T-helper 2 cell (primary cell): ENCODE data around the gene ADAM22.
A peak's percentile ranks its signal among the peaks of the same experiment; 100 is the strongest.
"Not testable (repeated sequence)": the region's sequence is repeated elsewhere in the genome, so short reads cannot be mapped to it uniquely, and the experiment has no call there.

Experiments
- DNase-seq, 5 experiments: peaks; one replicate each; pipeline versions ENCODE4 v3.0.0 to v3.0.0-alpha.2; 2012 to 2022
- total RNA-seq, 2 donors: gene quantifications; one replicate each; lab custom pipeline; 2026; lab: John Stamatoyannopoulos, UW

Gene ADAM22, protein sequence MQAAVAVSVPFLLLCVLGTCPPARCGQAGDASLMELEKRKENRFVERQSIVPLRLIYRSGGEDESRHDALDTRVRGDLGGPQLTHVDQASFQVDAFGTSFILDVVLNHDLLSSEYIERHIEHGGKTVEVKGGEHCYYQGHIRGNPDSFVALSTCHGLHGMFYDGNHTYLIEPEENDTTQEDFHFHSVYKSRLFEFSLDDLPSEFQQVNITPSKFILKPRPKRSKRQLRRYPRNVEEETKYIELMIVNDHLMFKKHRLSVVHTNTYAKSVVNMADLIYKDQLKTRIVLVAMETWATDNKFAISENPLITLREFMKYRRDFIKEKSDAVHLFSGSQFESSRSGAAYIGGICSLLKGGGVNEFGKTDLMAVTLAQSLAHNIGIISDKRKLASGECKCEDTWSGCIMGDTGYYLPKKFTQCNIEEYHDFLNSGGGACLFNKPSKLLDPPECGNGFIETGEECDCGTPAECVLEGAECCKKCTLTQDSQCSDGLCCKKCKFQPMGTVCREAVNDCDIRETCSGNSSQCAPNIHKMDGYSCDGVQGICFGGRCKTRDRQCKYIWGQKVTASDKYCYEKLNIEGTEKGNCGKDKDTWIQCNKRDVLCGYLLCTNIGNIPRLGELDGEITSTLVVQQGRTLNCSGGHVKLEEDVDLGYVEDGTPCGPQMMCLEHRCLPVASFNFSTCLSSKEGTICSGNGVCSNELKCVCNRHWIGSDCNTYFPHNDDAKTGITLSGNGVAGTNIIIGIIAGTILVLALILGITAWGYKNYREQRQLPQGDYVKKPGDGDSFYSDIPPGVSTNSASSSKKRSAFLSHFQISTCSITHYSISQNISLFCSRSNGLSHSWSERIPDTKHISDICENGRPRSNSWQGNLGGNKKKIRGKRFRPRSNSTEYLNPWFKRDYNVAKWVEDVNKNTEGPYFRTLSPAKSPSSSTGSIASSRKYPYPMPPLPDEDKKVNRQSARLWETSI
- 2.8 to 6.3 reads per million in 2 donors for total RNA-seq

DNA sequence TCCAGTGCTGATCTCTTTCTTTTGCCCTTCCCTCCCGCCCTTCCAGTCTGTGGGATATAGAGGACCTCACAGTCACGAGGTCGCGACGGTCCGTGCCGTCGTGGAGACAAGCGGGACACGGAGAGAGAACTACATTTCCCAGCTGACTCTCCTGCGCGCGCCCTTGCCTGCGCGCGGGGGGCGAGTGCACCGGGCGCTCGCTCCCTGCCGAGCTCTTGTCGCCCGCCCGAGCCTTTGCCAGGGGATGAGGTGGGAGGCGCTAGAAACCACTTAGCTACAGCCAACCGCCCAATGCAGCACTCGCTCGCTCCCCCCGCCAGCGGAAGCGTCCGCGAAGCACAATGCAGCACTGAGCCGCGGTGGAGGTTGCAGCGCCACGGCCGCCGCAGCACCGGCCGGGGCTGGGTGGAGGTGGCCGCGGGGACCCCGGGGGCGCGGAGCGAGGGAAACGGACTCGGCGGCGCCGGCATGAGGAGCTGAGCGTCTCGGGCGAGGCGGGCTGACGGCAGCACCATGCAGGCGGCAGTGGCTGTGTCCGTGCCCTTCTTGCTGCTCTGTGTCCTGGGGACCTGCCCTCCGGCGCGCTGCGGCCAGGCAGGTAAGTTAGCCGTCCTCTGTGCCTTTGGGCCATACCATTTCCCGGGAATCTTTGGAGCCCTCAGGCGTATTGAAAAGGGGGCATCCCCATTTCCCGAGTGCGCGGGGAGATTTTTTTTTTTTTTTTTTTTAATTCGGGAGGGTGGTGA is at the start of gene ADAM22:
Gene ADAM22 (plus strand): TSS at position 299 of the 746 bp plus-strand sequence. CDS start 215 bp downstream, at position 514.
- DNase-seq, result peak; percentile 43 to 96 (median 67)

DNA sequence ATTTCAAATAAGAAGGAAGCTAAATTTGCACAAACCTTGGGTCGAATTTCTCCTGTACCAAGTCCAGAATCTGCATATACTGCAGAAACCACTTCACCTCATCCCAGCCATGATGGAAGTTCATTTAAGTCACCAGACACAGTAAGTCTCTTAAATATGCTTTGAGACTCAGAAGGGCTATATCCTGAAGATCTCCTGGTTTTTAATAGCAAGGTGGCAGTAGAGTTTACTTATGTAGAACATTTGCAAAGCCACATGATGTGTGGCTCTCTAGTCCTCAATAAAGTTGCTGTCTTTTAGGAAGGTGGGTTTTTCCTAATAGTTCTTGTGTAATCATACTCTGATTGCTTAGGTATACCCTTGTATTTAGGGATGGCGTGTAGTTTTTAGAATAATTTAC is 49.0 kb upstream of the ADAM22 start:
- no peak for DNase-seq

DNA sequence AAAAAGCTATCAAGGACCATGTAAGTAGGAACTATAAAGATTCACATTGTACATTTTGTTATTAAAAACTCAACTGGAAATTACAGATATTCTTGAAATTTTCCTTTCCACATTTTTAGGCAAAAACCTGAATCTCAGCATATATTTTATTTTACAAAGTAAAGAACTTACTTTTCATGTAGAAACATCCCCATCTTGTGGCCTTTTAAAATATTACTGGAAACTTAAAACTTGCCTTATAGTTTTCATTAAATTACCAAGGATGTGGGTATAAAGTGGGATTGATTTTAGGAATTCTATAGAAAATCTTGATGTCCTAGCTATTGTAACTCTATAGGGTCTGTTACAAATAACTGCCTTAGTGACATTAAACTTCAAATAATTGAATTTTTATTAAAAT is 47.2 kb upstream of the ADAM22 start:
- DNase-seq, result peak in 2 of 5 experiments; percentile 22 to 32

DNA sequence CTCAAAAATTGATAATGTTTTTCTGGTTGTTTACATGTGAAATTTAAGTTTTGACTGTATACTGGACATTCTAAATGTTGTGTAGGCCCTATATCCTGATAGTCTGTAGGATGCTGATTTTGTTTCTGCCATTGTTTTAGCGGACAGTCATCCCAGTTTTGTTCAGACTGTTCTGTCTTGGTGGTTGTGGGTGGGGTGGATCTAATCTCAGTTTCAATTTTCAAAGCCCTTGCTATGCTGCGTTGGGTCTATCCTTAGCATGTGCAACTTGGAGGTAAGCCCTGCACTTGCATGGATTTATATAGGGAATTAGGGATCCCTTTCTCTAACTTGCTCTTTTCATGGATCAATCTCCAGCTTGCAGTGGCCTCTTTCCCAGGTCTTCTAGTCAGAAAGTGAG is 38.7 kb upstream of the ADAM22 start:
- DNase-seq, result no peak

DNA sequence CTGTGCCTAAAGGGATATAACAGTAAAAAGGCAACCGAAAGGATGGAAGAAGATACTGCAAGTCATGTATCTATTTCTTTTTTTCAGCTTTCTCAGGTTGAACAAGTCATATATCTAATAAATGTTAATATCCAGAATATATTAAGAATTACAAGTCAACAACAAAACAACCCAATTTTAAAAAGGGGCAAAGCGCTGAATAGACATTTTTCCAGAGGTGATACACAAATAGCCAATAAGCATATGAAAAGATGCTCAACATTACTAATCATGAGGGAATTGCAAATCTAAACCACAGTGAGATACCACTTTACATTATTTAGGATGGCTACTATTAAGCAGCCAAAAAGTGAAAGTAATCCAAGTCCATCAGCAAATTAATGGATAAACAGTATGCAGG is 34.8 kb upstream of the ADAM22 start:
- DNase-seq, result no peak

DNA sequence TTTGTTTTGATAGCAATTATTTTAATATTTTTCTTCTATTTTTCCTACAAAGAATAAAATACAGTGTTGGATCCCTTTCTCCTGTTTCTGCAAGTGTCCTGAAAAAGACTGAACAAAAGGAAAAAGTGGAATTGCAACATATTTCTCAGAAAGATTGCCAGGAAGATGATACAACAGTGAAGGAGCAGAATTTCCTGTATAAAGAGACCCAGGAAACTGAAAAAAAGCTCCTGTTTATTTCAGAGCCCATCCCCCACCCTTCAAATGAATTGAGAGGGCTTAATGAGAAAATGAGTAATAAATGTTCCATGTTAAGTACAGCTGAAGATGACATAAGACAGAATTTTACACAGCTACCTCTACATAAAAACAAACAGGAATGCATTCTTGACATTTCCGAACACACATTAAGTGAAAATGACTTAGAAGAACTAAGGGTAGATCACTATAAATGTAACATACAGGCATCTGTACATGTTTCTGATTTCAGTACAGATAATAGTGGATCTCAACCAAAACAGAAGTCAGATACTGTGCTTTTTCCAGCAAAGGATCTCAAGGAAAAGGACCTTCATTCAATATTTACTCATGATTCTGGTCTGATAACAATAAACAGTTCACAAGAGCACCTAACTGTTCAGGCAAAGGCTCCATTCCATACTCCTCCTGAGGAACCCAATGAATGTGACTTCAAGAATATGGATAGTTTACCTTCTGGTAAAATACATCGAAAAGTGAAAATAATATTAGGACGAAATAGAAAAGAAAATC is 26.7 kb upstream of the ADAM22 start:
- not testable (repeated sequence) for DNase-seq

DNA sequence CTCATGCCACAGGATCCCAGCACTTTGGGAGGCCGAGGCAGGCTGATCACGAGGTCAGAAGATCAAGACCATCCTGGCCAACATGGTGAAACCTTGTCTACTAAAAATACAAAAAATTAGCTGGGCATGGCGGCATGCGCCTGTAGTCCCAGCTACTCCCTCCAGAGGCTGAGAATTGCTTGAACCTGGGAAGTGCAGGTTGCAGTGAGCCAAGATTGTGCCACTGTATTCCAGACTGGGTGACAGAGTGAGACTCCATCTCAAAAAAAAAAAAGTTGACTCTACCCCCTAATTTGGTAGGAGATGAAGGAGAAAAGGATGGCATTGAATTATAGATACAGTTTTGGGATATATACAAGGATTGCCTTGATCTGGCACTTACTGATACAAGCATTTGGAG is 25.2 kb upstream of the ADAM22 start:
- DNase-seq, result not testable (repeated sequence)

DNA sequence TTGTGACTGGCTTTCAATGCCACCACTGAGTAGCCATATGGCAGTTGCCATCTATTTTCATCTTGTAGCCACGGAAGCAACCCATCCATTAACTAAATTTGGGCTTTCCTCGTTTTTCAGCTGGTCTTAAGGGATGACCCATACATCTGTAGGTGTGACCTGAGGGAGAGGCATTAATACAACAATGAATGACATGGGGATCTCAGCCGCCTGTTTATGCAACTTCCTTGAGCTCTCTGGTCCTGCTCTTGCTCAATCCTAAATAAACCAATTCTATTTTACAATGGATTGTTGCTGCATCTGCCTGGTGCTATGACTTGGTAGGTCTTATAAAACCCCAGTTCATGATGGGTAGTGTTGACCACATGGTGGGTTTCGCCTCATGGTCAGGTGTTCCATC is 21.9 kb upstream of the ADAM22 start:
- no peak for DNase-seq

DNA sequence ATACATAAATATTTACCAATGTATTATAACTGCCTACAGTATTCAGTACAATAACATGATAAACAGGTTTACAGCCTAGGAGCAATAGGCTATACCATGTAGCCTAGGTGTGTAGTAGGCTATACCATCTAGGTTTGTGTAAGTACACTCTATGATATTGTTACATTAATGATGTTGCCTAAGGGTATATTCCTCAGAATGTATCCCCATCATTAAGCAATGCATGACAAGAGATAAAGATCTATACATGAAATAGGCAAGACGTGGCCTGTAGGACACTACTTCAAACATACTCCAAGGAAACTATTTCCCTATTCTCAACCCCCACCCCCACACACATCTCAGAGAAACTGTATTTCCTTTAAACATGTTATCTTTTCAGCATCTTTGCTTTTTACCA is 15.3 kb upstream of the ADAM22 start:
- no peak for DNase-seq

DNA sequence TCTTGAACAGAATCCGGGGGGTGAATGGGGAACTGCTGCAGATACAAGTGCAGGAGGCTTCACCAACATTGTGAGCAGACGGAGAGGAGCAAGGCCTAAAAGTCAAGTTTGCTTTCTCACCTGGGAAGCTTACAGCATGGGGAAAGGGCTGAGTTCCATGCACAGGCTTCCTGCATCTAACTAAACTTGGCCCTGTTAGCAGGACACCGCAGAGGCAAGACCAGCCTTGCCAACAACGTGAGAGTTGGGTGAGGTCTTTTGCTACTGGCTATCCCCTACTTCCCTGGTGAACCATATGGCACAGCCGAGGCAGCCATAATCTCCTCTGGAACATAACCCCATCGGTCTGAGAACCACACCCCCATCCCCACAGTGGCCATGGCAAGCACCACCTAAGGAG is 14.2 kb upstream of the ADAM22 start:
- no peak for DNase-seq

DNA sequence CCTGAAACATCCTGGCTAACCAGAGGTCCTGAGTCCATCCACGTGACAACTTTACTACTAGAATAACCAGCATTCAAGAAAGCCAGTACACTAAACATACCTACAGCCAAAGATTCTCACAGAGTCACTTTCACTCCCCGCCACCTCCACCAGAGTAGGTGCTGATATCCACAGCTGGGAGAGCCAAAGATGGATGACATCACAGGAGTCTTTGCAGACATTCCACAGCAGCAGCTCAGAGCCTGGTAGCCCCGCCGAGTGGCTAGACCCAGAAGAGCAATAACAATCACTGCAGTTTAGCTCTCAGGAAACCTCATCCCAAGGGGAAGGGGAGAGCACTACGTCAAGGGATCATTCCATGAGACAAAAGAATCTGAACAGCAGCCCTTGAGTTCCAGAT is 13.5 kb upstream of the ADAM22 start:
- no peak for DNase-seq

DNA sequence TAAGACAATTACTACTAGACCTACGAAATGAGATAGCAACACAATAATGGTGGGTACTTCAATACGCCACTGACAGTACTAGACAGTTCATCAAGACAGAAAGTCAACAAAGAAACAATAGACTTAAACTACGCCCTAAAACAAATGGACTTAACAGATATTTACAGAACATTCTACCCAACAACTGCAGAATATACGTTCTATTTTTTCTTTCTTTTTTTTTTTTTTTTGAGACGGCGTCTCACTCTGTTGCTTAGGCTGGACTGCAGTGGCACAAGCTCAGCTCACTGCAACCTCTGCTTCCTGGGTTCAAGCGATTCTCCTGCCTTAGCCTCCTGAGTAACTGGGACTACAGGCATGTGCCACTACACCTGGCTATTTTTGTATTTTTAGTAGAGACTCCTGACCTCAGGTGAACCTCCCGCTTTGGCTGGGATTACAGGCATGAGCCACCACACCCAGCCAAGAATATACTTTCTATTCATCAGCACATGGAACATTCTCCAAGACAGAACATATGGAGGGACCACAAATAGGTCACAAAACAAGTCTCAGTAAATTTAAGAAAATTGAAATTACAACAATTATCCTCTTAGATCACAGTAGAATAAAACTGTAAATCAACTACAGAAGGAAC is 11.2 kb upstream of the ADAM22 start:
- not testable (repeated sequence) for DNase-seq

DNA sequence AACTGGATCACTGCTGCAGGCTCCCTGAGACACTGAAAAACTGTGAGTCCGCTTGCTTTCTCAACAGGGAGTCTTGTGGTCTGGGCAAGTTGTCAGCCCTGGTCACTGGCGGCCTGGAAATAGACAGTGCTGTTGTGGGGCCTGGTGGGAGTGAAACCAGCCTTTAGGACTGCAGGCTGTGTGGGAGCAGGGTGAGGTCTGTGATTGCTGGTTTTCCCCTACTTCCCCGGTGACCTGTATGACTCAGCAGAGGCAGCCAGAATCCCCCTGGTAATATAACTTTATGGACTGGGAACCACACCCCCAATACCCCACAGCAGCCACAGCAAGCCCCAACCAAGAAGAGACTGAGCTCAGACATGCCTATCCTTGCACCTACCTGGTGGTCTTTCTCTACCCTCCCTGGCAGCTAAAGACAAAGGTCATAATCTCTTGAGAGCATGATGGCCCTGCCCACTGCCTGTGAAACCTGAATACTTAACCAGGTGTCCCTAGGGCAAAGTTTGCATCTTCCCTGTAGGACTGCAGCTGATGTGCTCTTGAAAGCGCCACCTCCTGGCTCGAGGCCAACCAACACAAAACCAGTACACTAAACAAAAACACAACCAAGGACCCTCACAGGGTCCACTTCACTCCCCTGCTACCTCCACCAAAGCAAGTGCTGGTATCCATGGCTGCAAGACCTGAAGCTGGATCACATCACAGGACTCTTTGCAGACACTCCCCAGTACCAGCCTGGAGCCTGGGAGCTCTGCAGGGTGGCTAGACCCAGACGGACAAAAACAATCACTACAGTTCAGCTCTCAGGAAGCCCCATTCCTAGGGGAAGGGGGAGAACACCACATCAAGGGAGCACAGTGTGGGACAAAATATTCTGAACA is 7.2 kb upstream of the ADAM22 start:
- peak in 1 of 5 experiments; percentile 39 for DNase-seq

DNA sequence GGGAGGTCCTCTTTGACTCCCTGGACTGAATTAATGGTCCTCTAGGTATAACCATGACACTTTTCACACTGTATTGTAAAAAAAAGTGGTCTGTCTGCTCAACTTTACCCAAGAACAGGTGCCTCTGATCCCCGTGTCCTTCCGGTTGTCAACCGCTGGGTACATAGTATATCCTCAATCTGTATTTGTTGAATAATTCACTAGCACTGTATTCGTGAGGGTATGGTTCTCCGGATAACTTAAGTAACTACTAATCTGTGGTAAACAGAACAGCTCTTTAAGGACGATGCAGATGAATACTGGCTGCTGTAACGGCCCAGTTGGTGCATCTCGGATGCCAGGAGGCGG is 472 bp upstream of the ADAM22 start:
- DNase-seq, result no peak

DNA sequence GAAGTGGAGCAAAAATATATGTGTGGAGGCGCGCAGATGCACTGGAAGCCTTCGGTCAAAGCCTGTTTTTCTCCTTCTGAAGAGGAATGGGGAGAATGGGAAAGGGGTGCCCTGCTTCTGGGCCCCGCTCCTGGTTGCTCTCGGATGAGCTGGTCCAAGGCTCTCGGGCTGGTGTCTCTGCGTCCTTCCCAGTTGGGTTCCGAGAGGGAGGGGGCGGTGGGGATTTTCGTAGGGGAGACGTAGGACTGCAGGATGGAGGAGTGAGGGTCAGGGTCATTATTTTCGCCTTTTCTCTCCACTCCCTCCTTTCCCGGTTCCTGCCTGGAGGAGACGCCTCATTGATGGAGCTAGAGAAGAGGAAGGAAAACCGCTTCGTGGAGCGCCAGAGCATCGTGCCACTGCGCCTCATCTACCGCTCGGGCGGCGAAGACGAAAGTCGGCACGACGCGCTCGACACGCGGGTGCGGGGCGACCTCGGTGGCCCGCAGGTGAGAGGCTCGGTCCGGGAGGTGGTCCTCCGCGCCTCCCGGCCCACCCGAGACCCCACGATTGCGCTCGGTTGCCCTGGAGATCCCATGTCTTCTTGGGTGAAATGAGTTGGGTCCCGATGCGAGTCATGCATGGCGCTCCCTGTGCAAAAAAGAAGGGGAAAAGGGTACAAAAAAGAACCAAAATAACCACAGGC is 790 bp downstream of the ADAM22 start:
- peak in 2 of 5 experiments; percentile 3 to 33 for DNase-seq

DNA sequence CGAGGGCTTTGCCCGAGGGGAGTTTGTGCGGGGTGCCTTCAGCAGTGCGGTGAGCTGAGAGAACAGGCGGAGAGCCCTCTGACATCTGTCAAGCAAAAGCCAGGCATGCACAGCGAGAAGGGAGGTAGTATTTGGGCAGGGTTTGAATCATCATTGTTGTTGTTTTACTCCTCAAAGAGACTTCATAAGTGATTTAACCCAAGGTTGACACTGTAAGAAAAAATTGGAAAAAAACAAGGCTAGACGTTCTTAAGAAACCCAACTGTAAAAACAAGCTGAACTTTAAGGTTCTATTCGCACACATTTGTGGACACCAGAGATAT is 1.3 kb downstream of the ADAM22 start:
- peak in 1 of 5 experiments; percentile 9 for DNase-seq

DNA sequence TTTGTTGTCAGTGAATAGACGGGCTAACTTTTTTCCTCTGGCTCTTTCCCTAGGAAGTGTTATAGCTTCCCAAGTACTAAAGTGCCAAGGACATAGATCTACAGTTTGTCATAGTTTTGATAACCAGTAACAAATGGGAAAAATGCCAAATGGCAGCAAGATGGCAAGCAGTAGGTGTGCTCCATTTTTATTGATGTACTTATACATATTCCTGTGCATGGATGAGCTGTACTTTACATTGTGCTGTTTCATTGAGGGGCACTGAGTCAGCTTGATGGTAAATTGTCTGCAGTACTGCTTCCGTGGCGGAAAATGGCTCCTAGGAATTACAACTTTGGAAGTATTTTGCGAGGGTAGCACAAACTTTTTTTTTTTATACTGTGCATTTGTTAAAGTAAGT is 7.1 kb downstream of the ADAM22 start:
- no peak for DNase-seq

DNA sequence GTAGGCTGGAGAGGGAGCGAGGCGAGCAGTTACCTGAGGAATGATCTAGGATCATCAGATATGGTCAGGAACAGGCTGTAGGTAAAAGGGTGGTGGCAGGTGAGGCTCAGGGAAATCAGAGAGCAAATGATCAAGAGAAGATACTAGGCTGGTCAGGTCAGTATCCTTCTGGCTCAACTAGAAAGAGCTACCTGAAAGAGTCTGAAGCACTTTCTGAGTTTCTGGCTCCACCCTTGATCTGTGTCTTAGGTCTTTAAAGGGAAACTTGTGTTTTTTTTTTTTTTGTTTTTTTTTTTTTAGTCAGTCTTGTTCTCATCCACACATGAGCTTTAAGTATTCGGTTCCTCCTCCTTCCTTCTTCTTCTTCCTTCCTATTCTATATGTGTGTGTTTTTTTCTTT is 10.5 kb downstream of the ADAM22 start:
- no peak for DNase-seq

DNA sequence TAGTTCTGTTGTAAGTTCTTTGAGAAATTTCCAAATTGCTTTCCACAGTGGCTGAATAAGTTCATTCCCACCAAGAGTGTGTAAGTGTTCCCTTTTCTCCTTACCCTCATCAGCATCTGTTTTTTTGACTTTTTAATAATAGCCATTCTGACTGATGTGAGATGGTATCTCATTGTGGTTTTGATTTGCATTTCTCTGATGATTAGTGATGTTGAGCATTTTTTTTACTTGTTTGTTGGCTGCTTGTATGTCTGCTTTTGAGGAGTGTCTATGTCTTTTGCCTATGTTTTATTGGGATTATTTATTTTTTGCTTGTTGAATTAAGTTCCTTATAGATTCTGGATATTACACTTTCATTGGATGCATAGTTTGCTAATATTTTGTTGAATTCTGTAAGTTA is 11.9 kb downstream of the ADAM22 start:
- not testable (repeated sequence) for DNase-seq

DNA sequence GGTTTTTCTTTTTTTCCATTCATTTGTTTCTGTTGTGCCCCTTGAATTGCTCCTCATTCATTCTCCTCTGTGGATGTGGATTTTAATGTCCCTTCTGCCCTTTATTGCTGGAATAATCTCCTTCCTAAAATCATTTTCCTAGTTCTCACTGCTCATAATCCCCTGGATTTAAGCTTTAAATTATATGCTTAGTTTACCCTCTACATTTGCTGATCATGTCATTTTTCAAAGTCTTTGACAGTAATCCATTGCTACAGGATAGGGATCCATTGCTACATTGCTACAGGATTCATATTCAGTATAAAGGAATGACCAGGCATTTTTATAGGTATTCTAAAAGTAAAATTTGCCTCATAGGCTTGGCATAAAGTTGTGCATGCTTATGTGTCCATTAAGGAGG is 14.3 kb downstream of the ADAM22 start:
- no peak for DNase-seq
